ENCODE measurements around the gene CTR9.

CTR9 gene

DNA sequence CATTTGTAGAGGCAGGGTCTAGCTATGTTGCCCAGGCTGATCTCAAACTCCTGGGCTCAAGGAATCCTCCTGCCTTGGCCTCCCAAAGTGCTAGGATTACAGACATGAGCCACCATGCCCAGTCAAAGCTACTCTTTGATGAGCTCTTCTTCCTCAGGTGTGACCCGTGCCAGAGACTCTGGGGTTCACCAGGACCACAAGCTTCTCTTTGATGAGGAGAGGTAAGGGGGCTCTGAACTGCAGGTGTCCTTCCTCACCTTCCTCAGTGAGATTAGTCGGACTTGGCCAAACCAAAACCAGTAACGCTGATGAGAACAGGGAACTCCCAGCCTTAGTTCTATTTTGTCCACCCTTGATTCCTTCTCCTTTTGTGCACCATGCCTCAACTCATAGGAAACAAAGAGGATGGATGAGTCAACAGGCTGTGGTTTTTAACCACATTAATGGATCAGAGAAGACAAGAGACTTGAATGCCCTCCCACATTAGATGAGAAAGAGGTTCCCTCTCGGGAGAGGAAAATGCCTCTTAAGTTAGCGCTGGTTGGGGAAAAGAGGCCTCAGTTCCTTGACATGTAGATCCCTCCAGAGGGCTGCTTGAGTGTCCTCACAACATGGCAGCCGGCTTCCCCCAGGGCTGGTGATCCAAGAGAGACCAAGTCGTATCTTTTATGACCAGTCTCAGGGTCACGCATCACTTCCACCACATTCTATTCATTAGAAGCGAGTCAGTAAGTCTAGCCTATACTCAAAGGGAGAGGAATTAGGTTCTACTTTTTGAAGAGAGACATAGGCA lies 25.7 kb upstream of the CTR9 start:
- Histone ChIP-seq H3K9me3 (ENCODE audit: control insufficient read depth, low read length) (no peaks in the 10 kb centered on the region), H3K27me3 (ENCODE audit: control insufficient read depth, insufficient read depth, low read length, poor library complexity, severe bottlenecking) (no peaks in the 10 kb centered on the region), H3K4me3 (ENCODE audit: insufficient read depth, low read depth, low read length) (no peak overlapping the region), H3K27ac (ENCODE audit: insufficient read depth, low read depth, low read length, poor library complexity, severe bottlenecking) (no peak overlapping the region), H3K36me3 (ENCODE audit: control insufficient read depth, insufficient read depth, low read length) (no peaks in the 10 kb centered on the region), H3K4me1 (ENCODE audit: control insufficient read depth, insufficient read depth, low read length) (peaks cover 5% of the 10 kb centered on the region)
- 92 to 95% methylated on average over 9 of the region's 9 CpGs for WGBS, 2 experiments

DNA sequence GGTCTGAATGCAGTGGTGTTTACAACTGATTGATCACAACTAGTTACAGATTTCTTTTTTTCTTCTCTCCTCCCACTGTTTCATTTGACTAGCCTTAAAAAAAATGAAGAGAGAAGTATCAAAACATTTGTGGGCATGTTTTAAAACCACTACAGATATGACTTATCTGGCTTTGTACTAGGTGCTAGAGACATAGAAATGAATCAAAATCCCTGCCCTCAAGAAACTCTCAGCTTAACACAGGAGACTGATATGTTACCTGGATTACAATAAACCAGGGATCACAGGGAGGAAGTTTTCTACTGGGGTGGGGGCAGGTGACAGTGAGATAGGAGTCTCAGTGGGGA lies 25.2 kb upstream of the CTR9 start:
- no peak overlapping the region for H3K27ac ChIP-seq (ENCODE audit: insufficient read depth, low read depth, low read length, poor library complexity, severe bottlenecking)
- no peak overlapping the region for H3K4me3 ChIP-seq (ENCODE audit: insufficient read depth, low read depth, low read length)
- no peaks in the 10 kb centered on the region for H3K9me3 ChIP-seq (ENCODE audit: control insufficient read depth, low read length)
- H3K36me3 ChIP-seq (ENCODE audit: control insufficient read depth, insufficient read depth, low read length) = no peaks in the 10 kb centered on the region
- H3K27me3 ChIP-seq (ENCODE audit: control insufficient read depth, insufficient read depth, low read length, poor library complexity, severe bottlenecking) = no peaks in the 10 kb centered on the region
- H3K4me1 ChIP-seq (ENCODE audit: control insufficient read depth, insufficient read depth, low read length) = peaks cover 5% of the 10 kb centered on the region

DNA sequence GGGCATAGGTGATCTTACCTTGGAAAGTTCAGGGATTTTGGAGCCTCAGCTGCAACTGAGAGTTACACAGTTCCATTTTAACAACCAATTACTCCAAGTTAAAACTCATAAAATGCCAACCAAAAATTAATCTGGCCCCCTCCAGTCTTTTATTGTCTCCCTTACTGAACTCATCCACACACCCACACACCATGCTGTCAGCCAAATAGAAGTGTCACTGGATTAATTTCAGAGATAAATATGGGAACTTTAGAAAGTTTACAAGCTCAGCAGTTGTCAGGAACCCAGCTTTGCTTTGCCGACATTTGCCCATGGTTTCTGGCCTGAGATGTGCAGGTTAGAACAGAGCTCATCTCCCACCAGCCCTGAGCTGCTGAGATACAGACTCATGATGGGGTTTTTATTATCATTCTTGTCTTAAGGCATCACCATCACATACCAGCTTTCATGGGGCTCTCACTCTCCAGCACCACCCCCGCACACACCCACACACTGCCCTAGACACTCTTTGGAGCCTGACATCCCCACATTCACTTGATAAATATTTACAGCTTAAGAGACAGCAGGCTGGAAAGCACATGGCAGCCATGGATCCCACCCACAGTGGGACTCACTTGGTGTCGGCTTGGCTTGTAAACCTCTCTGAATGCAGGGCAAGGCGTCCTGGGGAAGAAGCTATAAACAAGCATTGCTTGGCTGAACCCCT lies 23.7 kb upstream of the CTR9 start:
- no peaks in the 10 kb centered on the region for H3K36me3 ChIP-seq (ENCODE audit: control insufficient read depth, insufficient read depth, low read length)
- H3K9me3 ChIP-seq (ENCODE audit: control insufficient read depth, low read length) = no peaks in the 10 kb centered on the region
- H3K4me1 ChIP-seq (ENCODE audit: control insufficient read depth, insufficient read depth, low read length) = peaks cover 5% of the 10 kb centered on the region
- H3K4me3 ChIP-seq (ENCODE audit: insufficient read depth, low read depth, low read length) = no peak overlapping the region
- H3K27ac ChIP-seq (ENCODE audit: insufficient read depth, low read depth, low read length, poor library complexity, severe bottlenecking) = no peak overlapping the region
- 90 to 92% methylated on average over 4 of the region's 4 CpGs for WGBS, 2 experiments
- H3K27me3 ChIP-seq (ENCODE audit: control insufficient read depth, insufficient read depth, low read length, poor library complexity, severe bottlenecking) = no peaks in the 10 kb centered on the region

DNA sequence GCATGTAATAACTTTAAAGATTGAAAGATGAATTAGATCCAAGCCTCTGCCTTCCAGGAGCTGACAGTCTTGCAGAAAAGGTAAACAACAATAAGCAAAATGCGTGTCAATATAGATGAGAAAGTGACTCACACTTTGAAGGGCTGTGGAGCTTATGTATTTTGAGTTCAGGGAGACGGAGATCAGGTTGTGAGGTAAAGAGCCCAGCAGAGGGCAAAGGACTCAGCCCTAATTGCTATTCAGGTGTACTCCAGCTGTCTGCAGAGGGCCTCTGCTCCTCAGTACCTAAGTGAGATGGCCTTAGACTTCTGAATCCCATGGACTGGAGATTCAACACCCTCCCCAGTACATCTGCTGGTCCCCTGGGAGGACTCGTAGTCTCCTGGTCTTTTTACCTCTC lies 22.9 kb upstream of the CTR9 start:
- no peak overlapping the region for H3K27ac ChIP-seq (ENCODE audit: insufficient read depth, low read depth, low read length, poor library complexity, severe bottlenecking)
- no peak overlapping the region for H3K4me3 ChIP-seq (ENCODE audit: insufficient read depth, low read depth, low read length)
- H3K27me3 ChIP-seq (ENCODE audit: control insufficient read depth, insufficient read depth, low read length, poor library complexity, severe bottlenecking) = no peaks in the 10 kb centered on the region
- H3K9me3 ChIP-seq (ENCODE audit: control insufficient read depth, low read length) = no peaks in the 10 kb centered on the region
- 84 to 91% methylated on average over 3 of the region's 3 CpGs for WGBS, 2 experiments
- peaks cover 5% of the 10 kb centered on the region for H3K4me1 ChIP-seq (ENCODE audit: control insufficient read depth, insufficient read depth, low read length)
- H3K36me3 ChIP-seq (ENCODE audit: control insufficient read depth, insufficient read depth, low read length) = no peaks in the 10 kb centered on the region

DNA sequence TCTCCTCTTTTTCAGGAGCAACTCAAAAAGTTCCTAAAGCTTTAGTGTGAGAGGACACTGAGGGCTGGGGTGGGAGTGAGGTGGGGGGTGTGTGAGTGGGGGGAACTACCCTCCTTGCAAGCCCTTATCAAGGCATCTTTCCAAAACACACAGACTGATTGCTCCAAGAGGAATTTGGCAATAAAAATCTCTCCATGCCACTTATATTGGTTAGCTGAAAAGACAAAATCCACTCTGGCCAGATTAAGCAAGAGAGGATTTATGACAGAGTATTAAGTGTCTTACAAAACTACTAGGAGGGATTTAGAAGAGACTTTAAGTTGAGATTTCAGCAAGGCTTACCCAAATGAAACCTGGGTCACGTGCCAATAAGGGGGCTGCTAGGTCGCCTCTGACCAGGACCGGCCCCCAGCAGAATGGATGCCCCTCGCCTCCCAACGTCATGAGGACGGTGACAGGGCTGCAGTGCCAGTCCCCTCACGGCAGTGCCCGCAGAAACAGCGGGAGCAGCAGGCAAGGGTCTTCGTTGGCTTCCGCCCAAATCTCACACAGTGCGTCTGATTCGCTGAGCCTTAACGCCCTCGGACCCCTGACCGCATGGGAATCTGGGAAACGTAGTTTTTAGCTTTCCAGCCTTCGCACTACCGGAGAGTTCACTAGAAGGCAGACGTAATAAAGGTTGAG lies 22.1 kb upstream of the CTR9 start:
- Histone ChIP-seq H3K27ac (ENCODE audit: insufficient read depth, low read depth, low read length, poor library complexity, severe bottlenecking) (no peak overlapping the region), H3K36me3 (ENCODE audit: control insufficient read depth, insufficient read depth, low read length) (no peaks in the 10 kb centered on the region), H3K4me3 (ENCODE audit: insufficient read depth, low read depth, low read length) (peak overlapping the region; percentile 57), H3K4me1 (ENCODE audit: control insufficient read depth, insufficient read depth, low read length) (peaks cover 5% of the 10 kb centered on the region), H3K27me3 (ENCODE audit: control insufficient read depth, insufficient read depth, low read length, poor library complexity, severe bottlenecking) (no peaks in the 10 kb centered on the region), H3K9me3 (ENCODE audit: control insufficient read depth, low read length) (no peaks in the 10 kb centered on the region)
- WGBS, 2 experiments = 4% methylated on average over 17 to 20 of the region's 20 CpGs

DNA sequence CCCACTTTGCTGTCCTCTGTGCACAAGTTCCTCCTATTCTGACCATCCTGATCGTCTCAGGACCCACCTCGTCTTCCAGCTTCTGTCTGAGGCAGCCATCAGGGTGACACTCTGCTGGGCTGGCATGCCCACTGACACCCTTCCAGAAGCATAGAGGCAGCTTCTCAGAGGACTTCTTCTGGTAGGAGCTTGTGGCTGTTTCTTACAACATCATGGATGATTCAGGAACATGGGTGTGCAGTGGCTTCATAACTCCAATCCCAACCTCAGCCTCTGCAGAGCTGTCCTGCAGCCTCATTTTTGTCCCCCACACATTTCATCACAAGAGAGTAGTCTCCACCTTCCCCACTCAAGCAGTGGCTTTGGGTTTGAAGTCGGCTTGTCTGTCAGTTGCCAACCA lies 20.9 kb upstream of the CTR9 start:
- H3K4me1 ChIP-seq (ENCODE audit: control insufficient read depth, insufficient read depth, low read length) = peaks cover 5% of the 10 kb centered on the region
- H3K36me3 ChIP-seq (ENCODE audit: control insufficient read depth, insufficient read depth, low read length) = no peaks in the 10 kb centered on the region
- H3K27me3 ChIP-seq (ENCODE audit: control insufficient read depth, insufficient read depth, low read length, poor library complexity, severe bottlenecking) = no peaks in the 10 kb centered on the region
- H3K4me3 ChIP-seq (ENCODE audit: insufficient read depth, low read depth, low read length) = no peak overlapping the region
- no peak overlapping the region for H3K27ac ChIP-seq (ENCODE audit: insufficient read depth, low read depth, low read length, poor library complexity, severe bottlenecking)
- 87 to 94% methylated on average over 3 of the region's 3 CpGs for WGBS, 2 experiments
- H3K9me3 ChIP-seq (ENCODE audit: control insufficient read depth, low read length) = no peaks in the 10 kb centered on the region

DNA sequence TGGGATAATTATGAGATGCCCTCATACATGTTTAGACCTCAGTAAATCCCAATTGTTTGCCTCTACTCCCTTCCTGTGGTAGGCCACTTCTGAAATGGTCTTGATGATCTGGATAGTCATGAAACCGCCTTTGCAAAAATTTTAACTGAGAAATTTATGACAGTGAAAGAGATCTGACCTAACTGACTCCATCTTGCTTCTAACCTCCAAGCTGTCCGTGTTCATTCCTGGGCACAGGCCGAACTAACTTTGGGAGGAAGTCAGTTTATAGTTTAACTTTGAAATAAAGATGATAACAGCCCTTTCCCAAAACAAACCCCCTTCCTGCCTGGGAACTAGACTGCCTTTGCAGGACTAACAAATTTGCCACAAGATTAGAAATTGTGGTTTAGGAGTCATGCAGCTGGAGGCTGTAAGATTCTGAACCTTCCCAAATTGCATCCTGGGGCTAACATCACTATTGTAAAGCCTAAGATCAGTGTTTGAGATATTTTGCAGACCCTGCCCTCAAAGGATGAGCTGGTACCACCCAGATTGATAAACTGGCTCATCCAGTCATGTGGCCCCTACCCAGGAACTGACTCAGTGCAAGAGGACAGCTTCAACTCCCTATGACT lies 19.9 kb upstream of the CTR9 start:
- no peak overlapping the region for H3K4me3 ChIP-seq (ENCODE audit: insufficient read depth, low read depth, low read length)
- WGBS, 2 experiments = 65 to 88% methylated on average over 2 to 3 of the region's 3 CpGs
- peaks cover 5% of the 10 kb centered on the region for H3K4me1 ChIP-seq (ENCODE audit: control insufficient read depth, insufficient read depth, low read length)
- no peaks in the 10 kb centered on the region for H3K9me3 ChIP-seq (ENCODE audit: control insufficient read depth, low read length)
- no peaks in the 10 kb centered on the region for H3K27me3 ChIP-seq (ENCODE audit: control insufficient read depth, insufficient read depth, low read length, poor library complexity, severe bottlenecking)
- no peaks in the 10 kb centered on the region for H3K36me3 ChIP-seq (ENCODE audit: control insufficient read depth, insufficient read depth, low read length)
- H3K27ac ChIP-seq (ENCODE audit: insufficient read depth, low read depth, low read length, poor library complexity, severe bottlenecking) = no peak overlapping the region

DNA sequence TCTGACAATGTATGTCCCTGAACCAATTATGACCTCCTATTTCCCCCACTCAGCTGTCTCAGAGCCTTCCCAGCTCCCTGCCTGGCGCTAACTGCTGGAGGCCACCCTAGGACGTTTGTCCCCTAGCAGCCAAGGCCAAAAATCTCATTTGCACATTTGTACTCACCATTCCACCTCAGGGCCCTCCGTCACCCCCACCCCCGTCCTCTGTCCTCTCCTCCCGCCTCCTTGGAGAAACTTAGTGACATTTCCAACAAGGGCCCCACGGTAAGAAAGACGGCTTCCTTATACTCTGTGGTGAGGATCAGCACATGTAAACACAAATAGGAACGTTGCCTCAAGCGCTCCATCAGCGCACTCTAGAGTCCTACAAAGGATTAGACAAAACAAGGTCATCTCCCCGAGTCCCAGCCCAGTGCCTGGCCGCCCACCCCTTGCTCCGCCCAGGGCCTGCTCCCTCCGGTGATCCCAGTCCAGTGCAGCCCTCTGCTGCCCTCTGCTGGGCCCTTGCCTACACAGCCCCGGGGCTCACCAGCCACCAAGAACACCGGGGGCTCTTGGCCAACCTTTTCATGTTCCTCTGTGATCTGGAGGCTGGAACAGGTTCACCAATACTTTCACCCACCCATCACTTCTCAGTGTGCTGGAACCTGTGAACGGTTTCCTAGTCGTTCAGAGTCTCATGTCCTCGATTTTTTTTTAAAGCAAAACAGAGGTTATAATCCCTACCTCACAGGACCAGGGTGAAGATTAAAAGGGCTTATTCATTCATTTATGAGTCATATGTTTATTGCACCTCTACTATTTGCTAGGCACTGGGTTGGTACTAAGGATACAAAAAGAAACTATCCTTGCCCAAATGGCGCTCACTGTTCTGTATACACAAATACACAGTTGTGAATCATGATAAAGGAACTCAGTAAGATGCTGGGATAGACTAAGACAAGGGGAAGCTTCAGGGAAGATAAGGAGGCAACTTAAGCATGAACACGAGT lies 15.3 kb upstream of the CTR9 start:
- WGBS, 2 experiments = 10 to 12% methylated on average over 21 of the region's 21 CpGs
- Histone ChIP-seq H3K27me3 (ENCODE audit: control insufficient read depth, insufficient read depth, low read length, poor library complexity, severe bottlenecking) (no peaks in the 10 kb centered on the region), H3K27ac (ENCODE audit: insufficient read depth, low read depth, low read length, poor library complexity, severe bottlenecking) (no peak overlapping the region), H3K36me3 (ENCODE audit: control insufficient read depth, insufficient read depth, low read length) (no peaks in the 10 kb centered on the region), H3K9me3 (ENCODE audit: control insufficient read depth, low read length) (no peaks in the 10 kb centered on the region), H3K4me1 (ENCODE audit: control insufficient read depth, insufficient read depth, low read length) (no peaks in the 10 kb centered on the region), H3K4me3 (ENCODE audit: insufficient read depth, low read depth, low read length) (no peak overlapping the region)

DNA sequence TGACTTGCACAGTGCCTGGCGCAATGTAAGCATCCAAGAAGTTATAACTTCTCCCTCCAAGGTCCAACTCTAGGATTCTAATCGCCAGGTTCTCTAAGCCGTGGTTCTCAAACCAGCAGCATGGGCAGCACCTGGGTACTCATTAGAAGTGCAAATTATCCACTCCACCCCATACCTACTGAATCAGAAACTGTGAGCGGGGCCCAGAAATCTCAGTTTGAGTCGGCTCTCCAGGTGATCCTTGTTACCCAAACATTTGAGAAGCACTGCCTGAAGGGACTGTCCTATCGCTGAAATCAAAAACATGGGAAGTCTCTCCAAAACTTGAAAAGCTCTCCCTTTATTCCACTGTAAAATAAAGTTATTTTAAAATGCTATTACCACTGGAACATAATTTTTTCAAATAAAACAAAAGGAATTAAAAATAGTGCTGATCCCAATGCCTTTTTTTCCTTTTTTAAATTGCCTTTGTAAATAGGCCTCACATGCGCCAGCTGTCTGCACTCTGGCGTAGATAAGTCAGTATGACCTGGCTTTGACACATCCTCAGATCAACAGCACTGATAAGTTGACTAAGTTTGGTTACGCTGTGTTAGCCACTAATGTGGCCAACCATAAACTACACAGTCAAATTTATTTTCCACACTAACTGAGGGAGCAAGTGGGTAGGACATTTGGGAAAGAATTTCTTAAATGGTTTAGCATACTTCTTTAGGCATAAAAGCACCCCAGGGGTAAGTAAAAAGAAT lies 8.4 kb upstream of the CTR9 start:
- no peak overlapping the region for H3K27ac ChIP-seq (ENCODE audit: insufficient read depth, low read depth, low read length, poor library complexity, severe bottlenecking)
- no peaks in the 10 kb centered on the region for H3K36me3 ChIP-seq (ENCODE audit: control insufficient read depth, insufficient read depth, low read length)
- H3K4me3 ChIP-seq (ENCODE audit: insufficient read depth, low read depth, low read length) = no peak overlapping the region
- H3K4me1 ChIP-seq (ENCODE audit: control insufficient read depth, insufficient read depth, low read length) = no peaks in the 10 kb centered on the region
- WGBS, 2 experiments = 88 to 90% methylated on average over 9 of the region's 9 CpGs
- no peaks in the 10 kb centered on the region for H3K27me3 ChIP-seq (ENCODE audit: control insufficient read depth, insufficient read depth, low read length, poor library complexity, severe bottlenecking)
- no peaks in the 10 kb centered on the region for H3K9me3 ChIP-seq (ENCODE audit: control insufficient read depth, low read length)
